Body of pancreas (tissue), 4 donors: Measurements from ENCODE around the gene LONRF2. TPM values are rescaled to one million over a fixed set of nuclear protein-coding genes. Genes with fewer than 3 reads are reported as not detected.

Source experiments
- ATAC-seq: fragments of 150-250 bp; one replicate; pipeline ENCODE4 v1.9.1; 2016
- DNase-seq, 4 donors: peaks; one replicate each; pipeline ENCODE4 v3.0.0-alpha.2; 2019
- H3K27ac ChIP-seq, 4 donors: fragments of 200-600 bp; sonication (generic); 1 replicate in 3 of 4; 2 replicates in 1 of 4; pipeline versions ENCODE4 v1.5.1 to v1.6.1; 2016 to 2019; ENCODE audit warnings: mild to moderate bottlenecking in 1 of 4, mixed read lengths in 1 of 4, moderate library complexity in 1 of 4
- H3K27me3 ChIP-seq, 2 donors: fragments of 200-600 bp; sonication (generic); one replicate each; pipeline ENCODE4 v1.6.0; 2016; ENCODE audit warnings: mild to moderate bottlenecking in 1 of 2
- H3K36me3 ChIP-seq, 2 donors: fragments of 200-600 bp; sonication (generic); replicated peaks in 1 of 2; 2 replicates each; pipeline ENCODE4 v1.5.1; 2016; ENCODE audit warnings: low read depth in 2 of 2; ENCODE audit not compliant: insufficient read depth in 1 of 2
- H3K4me1 ChIP-seq: fragments of 200-600 bp; sonication (generic); one replicate; pipeline ENCODE4 v1.6.0; 2016
- H3K4me3 ChIP-seq, 2 donors: fragments of 200-600 bp; sonication (generic); 1 replicate in 1 of 2; 2 replicates in 1 of 2; pipeline ENCODE4 v1.5.1; 2016 to 2019
- H3K9me3 ChIP-seq, 3 donors: fragments of 200-600 bp; sonication (generic); 1 replicate in 2 of 3; 2 replicates in 1 of 3; pipeline ENCODE4 v1.5.1; 2016
- CTCF ChIP-seq, 7 experiments: fragments of 450-650 bp in 4 of 7; fragments of 200-600 bp in 3 of 7; sonication (generic) in 3 of 7; IDR thresholded peaks; one replicate each; pipeline ENCODE4 v1.5.1; 2016 to 2019; ENCODE audit warnings: antibody characterized with exemption in 7 of 7
- POLR2A ChIP-seq, 3 donors: fragments of 450-650 bp; IDR thresholded peaks; one replicate each; pipeline ENCODE4 v1.6.1; 2016; ENCODE audit warnings: antibody characterized with exemption in 3 of 3, mild to moderate bottlenecking in 2 of 3
- WGBS, 2 donors: methylation state at CpG; one replicate each; pipeline ENCODE4 v1.1.5; 2017; 5-methylcytosine and 5-hydroxymethylcytosine counted together
- intact Hi-C: fragments of 100-400 bp; cut with DNase I; formaldehyde crosslinking; loops from one replicate; pipeline ENCODE4 v1.15.1; 2023
- total RNA-seq, 2 donors: library from RNA; depleted of rRNA; stranded (reverse); fragments of >200 nt; gene quantifications; one replicate each; pipeline ENCODE4 v1.1.0, GENCODE V29; 2016

LONRF2 gene
- total RNA-seq, 2 donors from 2014 or later, result 12.5 to 14.2 TPM

- DNase-seq, result no peak
- 82 to 100% methylated on average over 1 of the region's 1 CpG for WGBS, 2 donors
- no peak overlapping the region for H3K4me3 ChIP-seq
- peaks cover 0 to 6% (median 0%) of the 10 kb centered on the region in 3 donors for H3K9me3 ChIP-seq
- no peaks in the 10 kb centered on the region for H3K27me3 ChIP-seq
- no peak for ATAC-seq
- peaks cover 21% of the 10 kb centered on the region for H3K4me1 ChIP-seq
- H3K27ac ChIP-seq, result no peak overlapping the region
- no peak for TF ChIP-seq CTCF (IDR thresholded peaks at IDR 0.05)
- intact Hi-C loops, result no loop called here
- H3K36me3 ChIP-seq, result no peaks in the 10 kb centered on the region
Measured at GRCh38 chr2:100317634-100318033, 4.7 kb downstream of the LONRF2 start.

GRCh38 chr2:100309973-100310719 lies 12.2 kb downstream of the LONRF2 start:
- Histone ChIP-seq H3K27ac (no peak overlapping the region), H3K27me3 (no peaks in the 10 kb centered on the region), H3K36me3 (peaks cover 0 to 4% of the 10 kb centered on the region in 2 donors), H3K4me1 (peaks cover 11% of the 10 kb centered on the region), H3K9me3 (no peaks in the 10 kb centered on the region), H3K4me3 (no peak overlapping the region)
- ATAC-seq, result no peak
- DNase-seq, result peak in 2 of 4 donors; percentile 30 to 36
- intact Hi-C loops, result no loop called here
- 45 to 56% methylated on average over 4 of the region's 4 CpGs for WGBS, 2 donors
- TF ChIP-seq CTCF (IDR thresholded peaks at IDR 0.05) (no peak), POLR2A (IDR thresholded peaks at IDR 0.05) (no peak)

GRCh38 chr2:100309311-100309710 lies 13.0 kb downstream of the LONRF2 start:
- TF ChIP-seq POLR2A (IDR thresholded peaks at IDR 0.05), result no peak
- TF ChIP-seq CTCF (IDR thresholded peaks at IDR 0.05), result no peak
- 83 to 85% methylated on average over 3 of the region's 3 CpGs for WGBS, 2 donors
- Histone ChIP-seq H3K9me3 (no peaks in the 10 kb centered on the region), H3K27me3 (no peaks in the 10 kb centered on the region), H3K36me3 (peaks cover 0 to 4% of the 10 kb centered on the region in 2 donors), H3K4me3 (no peak overlapping the region), H3K4me1 (peaks cover 7% of the 10 kb centered on the region), H3K27ac (no peak overlapping the region)
- DNase-seq (no peak), ATAC-seq (no peak)
- intact Hi-C loops, result no loop called here

- no peak for DNase-seq
- H3K27me3 ChIP-seq, result no peaks in the 10 kb centered on the region
- 94 to 100% methylated on average over 1 of the region's 1 CpG for WGBS, 2 donors
- no peak for TF ChIP-seq POLR2A (IDR thresholded peaks at IDR 0.05)
- no peaks in the 10 kb centered on the region for H3K9me3 ChIP-seq
- peaks cover 0 to 11% of the 10 kb centered on the region in 2 donors for H3K36me3 ChIP-seq
- intact Hi-C loops, result no loop called here
- no peak overlapping the region for H3K27ac ChIP-seq
- ATAC-seq, result no peak
- H3K4me1 ChIP-seq, result no peaks in the 10 kb centered on the region
- H3K4me3 ChIP-seq, result no peak overlapping the region
Measured at GRCh38 chr2:100303744-100304143, 18.6 kb downstream of the LONRF2 start.

- whole genome bisulfite sequencing, 2 donors, result 61 to 70% methylated on average over 3 of the region's 3 CpGs
- H3K4me1 ChIP-seq, result no peaks in the 10 kb centered on the region
- ATAC-seq, result no peak
- TF ChIP-seq POLR2A (IDR thresholded peaks at IDR 0.05), result no peak
- TF ChIP-seq CTCF (IDR thresholded peaks at IDR 0.05), result no peak
- H3K27ac ChIP-seq, result no peak overlapping the region
- no peaks in the 10 kb centered on the region for H3K27me3 ChIP-seq
- H3K9me3 ChIP-seq, result no peaks in the 10 kb centered on the region
- no peak overlapping the region for H3K4me3 ChIP-seq
- no peak for DNase-seq
- peaks cover 0 to 11% of the 10 kb centered on the region in 2 donors for H3K36me3 ChIP-seq
- intact Hi-C loops, result no loop called here
Measured at GRCh38 chr2:100302585-100302892, 19.8 kb downstream of the LONRF2 start.
